Vagina (tissue), 2 donors: ENCODE results near the gene CREB3L2.

ENCODE experiments used
- CTCF ChIP-seq, 3 experiments: fragments of 450-650 bp in 2 of 3; fragments of 200-600 bp in 1 of 3; sonication (generic) in 1 of 3; IDR thresholded peaks; one replicate each; pipeline ENCODE4 v1.5.1; 2017 to 2019; ENCODE audit warnings: antibody characterized with exemption in 3 of 3, mild to moderate bottlenecking in 2 of 3, moderate library complexity in 2 of 3
- POLR2A ChIP-seq, 2 donors: fragments of 450-650 bp; IDR thresholded peaks; one replicate each; pipeline ENCODE4 v1.6.1; 2017; ENCODE audit warnings: antibody characterized with exemption in 2 of 2, mild to moderate bottlenecking in 2 of 2, moderate library complexity in 2 of 2
- POLR2AphosphoS5 ChIP-seq, 2 donors: sonication (generic); formaldehyde crosslinking; IDR thresholded peaks; one replicate each; pipeline ENCODE4 v1.9.0; 2017; ENCODE audit warnings: antibody characterized with exemption in 2 of 2, mild to moderate bottlenecking in 2 of 2, low read depth in 1 of 2; ENCODE audit not compliant: insufficient read depth in 1 of 2

GRCh38 chr7:137886746-137887145 is 115.1 kb downstream of the CREB3L2 start:
- TF ChIP-seq POLR2A (IDR thresholded peaks at IDR 0.05) = no peak
- TF ChIP-seq CTCF (IDR thresholded peaks at IDR 0.05) = no peak
- no peak for TF ChIP-seq POLR2AphosphoS5 (IDR thresholded peaks at IDR 0.05; ENCODE audit: insufficient read depth in 1 of 2, low read depth in 1 of 2)
